Activated T-helper 9 cell treated with anti-CD3 and anti-CD28 coated beads, Interleukin-2, amount 50 U/mL, for 16 hours (primary cell): Measurements from ENCODE around the gene PRDM16.

Experiments
- DNase-seq: peaks from one replicate; pipeline ENCODE4 v3.0.0-alpha.2; 2020; ENCODE audit warnings: low read depth

Gene PRDM16

DNA sequence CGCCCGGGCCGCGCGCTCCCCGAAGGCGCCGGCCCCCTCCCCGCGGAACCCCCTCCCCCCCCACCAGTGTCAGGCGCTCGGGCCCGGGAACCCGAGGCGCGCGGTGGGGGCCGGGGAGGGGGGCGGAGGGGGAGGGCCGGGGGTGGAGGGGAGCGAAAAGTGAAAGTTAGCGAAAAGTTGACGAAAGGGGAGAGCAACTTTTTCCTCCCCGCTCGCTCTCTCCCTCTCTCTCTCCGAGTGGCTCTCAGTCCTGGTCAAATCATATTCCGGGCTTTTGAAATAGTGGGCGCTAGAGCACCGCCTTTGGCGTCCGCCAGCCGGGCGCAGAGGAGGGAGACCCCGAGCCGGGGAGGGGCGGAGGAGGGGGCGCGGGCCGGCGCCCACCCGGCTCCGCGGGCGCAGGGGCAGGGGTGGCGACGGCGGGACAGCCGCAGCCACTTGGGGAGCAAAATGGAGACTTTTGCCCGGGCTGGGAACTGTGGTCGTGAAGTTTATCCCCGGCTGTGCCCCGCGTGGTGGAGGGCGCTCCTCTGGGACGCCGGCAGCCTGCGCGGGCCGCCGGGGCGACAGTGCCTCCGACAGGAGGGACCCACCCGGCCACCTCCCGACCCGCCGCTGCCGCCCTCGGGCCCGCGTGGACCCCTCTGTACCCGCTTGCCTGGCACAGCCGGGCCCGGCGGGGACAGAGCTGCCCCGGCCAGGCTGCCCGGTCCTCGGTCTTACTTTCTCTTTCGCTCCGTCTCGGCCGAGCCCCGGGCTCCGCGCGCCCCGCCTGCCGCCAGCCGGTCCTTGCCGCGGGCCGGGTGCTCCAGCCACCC lies 697 bp downstream of the PRDM16 start:
- DNase-seq, result no peak

DNA sequence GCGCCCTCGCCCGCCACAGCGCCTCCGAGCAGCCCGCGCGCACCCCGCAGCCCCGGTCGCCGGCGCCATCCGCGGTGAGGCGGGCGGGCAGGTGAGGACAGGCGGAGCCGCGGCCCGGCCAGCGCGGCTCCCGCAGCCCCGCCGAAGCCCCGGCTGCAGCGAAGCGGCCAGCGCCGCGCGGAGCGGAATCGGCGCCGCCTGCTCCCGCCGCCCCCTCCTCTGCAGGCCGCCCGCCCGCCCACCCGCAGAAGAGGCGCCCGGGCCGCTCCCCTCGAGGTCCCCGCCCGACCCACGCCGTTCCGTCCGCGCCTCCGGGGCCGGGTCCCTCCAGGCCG lies 1.3 kb downstream of the PRDM16 start:
- DNase-seq, result no peak

DNA sequence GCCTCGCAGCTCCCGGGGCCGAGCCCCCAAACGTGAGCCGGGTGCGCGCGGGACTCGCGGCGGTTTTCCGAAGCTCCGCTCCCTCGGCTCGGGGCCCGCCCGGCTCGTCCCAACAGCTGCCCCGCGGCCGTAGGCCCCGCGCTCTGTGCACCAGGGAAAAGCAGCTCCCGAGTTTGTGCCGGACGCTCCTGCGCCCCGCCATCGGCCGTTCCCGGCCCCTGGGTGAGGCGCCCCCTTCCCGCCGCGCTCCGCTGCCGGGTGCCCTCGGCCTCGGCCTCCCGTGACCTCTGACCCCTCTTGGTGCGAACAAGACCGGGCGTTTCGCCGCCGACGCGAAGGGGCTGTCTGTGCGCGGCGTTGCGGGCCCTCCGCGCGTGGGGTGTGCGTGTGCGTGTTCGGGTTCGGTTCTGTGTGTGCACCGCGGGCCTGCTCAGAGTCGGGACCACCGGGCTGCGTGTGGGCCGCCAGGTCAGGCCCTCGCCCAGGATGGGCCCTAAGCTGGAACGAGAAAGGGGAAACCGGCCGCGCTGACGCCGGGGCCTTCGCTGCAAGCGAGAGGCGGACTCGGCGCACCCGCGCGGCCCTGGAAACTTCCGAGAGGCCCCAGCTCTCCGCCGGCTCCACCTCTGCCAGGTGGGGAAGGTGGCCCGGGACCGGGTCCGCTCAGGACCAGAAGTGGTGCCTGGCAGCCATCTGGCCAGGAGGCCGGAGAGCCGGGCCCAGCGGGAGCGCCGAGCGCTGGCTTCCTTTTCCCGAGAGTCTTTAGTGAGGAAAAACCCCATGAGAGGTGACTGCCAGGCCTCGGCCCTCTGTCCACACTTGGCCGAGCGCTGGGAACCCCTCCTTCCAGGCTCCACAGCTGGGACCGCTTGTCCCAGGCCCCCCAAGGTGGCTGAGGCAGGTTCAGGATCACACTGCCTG lies 1.9 kb downstream of the PRDM16 start:
- no peak for DNase-seq

DNA sequence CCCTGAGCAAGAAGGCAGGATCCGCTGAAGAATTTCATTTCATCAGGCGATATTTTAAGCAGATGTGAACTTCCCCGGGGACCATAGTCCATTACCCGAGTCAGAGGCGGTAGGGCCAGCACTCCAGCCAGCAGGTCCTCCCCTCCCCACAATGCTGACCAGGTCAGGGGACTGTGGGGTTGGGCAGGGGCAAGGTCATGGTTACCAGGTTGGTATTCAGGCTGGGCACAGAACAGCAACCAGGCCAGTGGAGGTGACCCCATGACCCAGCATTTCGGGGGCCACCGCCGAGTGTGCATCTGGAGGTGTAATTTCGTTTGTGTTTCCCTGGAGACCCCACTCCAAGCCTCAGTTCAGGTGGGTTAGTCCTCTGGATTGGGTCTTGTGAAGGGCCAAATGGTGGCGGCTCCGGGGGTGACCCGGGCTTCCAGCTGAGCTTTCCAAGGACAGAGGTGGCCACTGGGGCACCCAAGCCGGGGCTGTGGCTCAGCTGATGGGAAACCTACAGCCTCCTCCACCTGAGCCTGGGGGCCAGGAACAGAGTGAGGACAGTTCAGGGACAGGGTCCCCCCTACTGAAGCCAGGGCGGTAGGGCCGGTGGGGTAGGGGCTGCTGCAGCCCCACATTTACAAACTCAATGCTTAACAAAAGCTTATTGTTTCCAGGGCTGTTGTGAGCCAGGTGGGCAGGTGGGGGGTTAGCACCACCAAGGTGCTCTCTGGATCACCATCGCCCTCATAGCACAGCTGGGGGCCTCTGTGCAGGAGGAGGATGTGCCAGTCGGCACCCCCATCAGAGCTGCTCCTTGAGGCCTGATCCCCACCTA lies 2.8 kb downstream of the PRDM16 start:
- DNase-seq, result no peak

DNA sequence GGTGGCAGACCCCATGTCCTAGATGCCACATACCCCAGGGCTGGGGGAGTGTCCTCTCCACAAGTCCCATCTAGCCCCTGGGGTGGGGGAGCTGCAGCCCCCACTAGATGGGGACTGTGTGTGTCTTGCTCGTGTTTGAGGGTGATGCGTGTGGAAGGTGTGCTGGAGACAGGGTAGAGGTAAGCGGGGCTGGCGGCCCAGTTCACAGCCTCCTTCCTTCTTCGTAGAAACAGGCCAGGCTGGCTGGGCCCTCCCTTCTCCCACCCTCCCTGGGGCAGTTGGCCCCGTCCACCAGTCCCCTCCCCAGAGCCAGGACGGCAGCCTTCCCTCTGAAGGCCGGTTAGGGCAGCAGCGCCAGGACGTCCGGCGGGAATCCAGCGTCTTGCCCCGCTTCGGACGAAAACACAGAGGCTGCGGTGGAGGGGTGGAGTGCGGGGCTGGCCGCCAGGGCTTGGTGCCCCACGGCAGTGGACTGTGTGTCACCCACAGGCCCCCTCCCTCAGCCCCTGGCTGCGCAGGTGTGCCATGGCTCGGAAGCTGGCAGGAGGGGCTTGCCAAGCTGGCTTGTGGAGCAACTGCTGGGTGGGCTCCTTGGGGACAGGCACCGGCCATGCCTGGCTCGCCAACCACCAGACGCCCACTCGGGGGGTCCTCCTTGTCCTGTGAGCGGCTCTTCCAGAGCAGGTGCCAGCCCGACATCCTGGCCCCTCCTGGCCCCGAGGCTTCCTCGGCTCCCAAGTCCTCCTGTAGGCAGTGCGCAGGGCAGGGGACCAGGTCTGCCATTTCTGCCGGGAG lies 3.6 kb downstream of the PRDM16 start:
- DNase-seq, result no peak

DNA sequence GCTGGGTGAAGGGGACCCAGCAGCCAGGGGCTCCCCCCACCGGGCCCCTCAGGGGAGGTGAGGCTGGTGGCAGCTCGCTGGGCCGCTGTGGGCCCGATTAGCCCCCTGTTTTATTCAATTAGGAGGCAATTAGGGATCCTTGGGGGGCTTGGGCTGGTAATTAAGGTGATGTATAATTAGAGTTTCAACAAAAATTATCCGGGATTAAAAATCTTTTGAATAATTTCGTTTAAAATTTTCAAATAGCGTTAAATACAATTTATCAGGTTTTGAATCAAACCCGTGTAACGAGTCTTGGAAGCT lies 4.1 kb downstream of the PRDM16 start:
- DNase-seq, result no peak

DNA sequence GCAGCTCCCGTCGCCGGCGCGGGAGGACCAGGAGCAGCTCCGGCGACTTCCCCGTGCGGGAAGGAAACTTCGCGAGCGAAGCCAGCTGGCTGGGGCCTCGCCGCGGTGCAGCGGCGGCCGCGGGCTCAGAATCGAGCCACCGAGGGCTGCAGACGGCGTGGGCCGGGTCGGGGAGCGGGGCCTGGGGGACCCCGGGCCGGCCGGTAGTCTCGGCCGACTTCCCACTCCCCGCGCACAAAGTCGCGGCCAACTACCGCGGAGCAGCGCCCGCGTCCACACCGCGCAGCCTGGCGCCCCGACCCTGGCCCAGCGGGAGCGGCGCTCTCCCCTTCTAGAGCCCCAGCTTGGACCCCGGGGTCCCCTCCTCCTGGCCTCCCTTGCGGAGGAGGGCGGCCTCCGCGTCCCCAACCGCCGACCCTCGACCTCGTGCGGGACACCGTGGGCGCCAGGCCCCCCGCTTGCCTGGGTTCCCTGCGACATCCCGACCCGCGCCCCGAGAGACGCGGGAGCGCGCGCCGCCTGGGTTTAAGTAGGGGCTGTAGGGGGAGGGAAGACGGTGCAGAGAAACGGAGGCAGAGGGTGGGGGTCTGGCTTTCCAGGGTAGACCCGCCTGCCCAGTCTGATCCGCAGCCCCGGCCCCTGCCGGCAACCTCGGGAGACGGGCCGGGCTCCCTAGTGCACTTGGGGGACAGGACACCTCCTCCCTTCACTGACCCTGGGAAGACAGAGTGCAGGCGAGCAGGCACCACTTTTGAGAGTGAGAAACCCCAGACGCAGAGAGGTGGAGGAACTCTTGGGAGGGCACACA lies 4.7 kb downstream of the PRDM16 start:
- DNase-seq, result no peak

DNA sequence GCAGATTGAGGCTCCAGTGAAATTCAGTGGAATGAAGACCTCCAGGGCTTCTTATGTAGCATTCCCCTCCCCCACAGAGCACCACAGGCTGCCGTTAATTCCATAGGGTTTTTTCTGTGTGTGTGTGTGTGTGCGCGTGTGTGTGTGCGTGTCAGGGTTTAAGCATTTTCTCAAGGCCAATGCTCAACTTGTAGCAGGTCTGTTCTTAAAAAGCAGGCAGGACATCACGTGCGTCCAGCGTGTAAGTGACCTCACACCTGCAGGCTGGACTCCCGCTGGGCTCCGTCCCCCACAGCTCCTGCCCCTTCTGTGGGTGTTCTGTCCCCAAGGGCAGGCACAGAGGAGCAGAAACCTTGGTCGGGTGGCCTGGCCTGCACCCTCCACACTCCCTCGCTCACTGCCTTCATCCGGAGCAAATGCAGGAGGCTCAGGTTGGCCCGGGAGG lies 5.3 kb downstream of the PRDM16 start:
- DNase-seq, result no peak

DNA sequence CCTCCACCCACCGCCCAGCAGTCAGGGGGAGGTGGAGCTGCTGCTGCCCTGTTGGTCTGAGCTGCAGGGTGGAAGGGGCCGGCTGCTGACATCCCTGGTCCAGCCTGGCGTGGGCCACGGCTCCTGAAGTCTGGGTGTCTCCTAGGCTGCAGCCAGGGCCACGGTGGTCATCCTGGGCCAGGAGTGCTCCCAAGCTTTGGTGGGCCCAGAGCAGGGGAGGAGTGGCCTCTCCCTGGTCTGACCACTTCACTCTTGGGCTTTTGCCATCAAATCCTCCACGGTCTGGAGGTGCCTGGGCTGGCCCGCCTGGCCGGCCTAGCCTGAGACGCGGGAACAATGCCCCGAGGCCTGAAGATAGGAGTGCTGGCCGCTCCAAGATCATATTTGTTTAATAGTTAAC lies 5.8 kb downstream of the PRDM16 start:
- no peak for DNase-seq

DNA sequence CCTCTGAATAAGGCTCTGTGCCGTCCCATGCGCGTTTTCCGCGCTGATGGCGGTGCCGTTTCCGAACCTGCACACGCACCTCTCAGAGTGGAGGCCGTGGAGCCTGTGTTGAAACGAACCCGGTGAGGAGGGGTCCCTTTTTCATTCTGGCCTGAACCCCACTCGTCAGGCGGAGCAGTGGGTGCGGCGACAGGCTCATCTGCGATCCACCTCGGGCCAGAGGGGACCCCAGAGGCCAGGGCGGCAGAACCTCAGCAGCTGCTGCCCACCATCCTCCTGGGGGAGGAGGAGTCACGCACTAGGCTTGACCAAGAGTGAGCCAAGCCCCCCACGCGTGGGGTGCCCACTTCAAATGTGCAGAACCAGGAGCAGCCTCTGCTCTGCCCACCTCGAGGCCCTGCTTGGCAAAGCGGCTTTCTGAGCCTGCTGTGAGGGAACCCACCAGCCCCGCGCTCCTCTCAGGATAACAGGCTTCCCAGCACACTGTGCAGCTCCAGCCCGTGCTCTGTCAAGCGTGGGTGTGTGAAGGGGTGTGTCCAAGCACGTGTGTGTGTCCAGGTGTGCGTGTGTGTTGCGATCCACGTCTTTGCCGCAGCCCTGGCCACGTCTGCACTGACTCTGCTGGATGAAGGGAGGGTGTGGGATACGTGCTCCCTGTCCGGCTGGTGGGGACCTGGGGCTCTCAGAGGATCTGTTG lies 6.8 kb downstream of the PRDM16 start:
- no peak for DNase-seq

DNA sequence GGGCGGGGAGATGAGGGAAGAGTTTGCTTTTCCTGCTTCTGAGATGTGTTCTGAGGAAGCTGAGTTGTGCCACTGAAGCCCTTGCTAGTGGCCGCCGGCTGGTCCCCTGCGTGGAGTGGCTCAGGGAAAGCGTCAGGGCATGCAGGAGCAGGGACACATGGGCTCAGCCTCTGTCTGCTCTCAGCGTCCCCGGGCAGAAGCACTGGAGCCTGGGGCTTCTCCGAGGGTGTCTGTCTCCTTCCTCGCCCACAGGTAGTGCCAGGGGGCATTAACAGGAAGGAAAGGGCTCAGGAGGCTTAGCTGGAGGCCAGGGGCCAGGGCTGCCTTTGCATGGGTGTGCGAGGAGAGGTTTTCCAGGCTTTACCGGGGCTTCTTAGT lies 7.3 kb downstream of the PRDM16 start:
- no peak for DNase-seq

DNA sequence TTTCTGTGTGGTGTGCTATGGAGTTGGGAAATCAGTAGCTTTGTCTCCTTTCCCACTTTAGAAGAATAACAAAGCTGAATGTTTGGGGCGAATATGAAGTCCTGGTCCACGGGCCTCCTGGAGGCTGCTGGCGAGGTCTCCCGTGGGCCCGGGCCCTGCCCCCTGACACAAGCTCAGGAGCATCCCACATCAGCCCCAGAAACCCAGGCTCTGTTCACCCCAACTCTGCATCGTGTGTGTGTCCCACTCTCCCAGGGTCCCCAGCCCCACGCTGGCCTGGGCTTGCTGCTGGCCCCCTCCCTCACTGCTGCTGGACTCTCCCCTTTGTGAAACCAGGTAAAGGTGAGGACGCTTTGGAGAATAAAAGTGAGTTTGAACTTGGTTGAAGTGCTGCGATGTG lies 8.1 kb downstream of the PRDM16 start:
- no peak for DNase-seq

DNA sequence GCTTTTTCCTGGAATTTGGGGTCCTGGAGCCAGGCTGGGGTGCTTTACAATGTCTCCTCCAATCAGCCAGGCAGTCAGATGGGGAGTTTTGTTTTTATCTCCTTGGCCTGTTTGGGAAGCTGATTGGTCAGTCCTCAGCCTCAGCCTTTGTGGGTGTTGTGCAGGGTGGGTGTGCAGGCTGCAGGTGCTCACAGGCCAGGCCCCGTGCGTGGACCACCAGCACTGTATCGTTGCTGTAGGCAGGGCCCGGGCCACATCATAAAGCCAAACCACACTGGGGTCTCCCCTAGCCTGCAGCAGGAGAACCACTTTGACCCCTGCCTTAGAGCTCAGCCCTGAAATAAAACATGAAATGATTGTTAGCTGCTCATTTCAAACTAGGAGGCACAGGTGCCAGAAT lies 8.6 kb downstream of the PRDM16 start:
- no peak for DNase-seq

DNA sequence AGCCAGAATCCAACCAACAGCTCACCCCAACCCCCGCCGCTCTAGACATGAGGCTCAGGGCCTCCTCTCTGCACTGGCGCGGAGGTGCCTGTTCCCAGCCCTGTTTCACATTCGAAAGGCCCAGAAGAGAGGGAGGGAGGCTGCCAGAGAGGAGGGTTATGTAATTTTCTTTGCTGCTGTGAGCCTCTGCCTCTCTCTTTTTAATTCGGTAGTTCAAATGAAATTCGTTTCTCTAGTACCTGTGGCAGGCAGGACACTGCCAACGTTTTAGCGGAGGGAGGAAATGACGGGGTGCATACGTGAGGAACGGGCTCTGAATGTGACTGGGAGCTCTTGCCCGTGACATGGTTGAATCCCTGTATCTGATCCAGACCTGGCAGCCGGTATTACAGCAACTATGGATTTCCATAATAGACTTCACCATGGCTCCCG lies 9.4 kb downstream of the PRDM16 start:
- no peak for DNase-seq

DNA sequence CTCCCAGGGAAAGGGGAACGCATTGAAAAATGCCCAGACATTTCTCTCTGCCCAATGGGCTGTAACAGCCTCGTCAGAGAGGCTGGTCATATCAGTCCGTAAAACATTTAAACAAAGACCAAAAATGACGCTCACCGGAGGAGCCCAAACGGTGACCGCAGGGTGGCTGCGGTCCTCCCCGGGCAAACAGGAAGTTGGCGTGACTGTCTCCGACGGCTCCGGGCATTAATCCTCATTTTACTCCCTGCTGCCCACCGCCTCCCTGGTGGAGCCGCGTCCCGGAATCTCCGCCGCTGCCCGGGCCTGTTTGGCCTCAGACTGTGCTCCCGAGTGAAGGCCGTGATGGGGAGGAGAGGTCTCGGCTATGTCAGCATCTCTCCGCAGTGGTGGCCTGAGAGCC lies 9.9 kb downstream of the PRDM16 start:
- no peak for DNase-seq

DNA sequence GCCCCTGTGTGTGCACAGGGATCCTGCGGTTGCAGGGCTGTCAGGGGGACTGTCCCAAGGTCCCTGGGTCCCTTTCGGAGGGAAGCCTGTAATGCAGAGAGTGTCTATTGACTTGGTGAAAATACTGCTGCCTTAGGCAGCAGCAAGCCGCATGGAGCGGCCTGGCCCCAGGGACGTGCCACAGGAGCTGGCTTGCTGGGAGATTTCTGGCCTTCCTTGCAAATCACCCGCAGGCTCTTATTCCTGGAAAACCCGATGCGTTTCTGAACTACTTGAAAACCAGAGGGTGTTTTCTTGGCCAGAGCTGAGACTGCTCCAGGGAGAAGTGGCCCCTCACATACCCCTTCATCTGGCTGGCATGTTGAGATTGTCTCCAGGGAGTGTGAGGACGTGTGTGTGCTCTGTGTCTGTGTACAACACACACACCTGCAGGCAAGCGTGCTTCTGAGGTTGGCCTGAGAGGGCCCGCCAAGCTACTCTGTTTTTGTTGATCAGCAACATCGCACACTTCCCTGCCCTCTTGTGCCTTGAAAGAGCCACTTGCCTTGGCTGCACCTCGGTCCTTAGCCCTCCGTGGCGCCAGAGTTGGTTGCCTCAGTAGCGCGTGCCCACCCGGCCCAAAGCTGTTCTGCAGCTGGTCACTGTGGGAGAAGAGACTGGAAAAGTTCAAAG lies 10.5 kb downstream of the PRDM16 start:
- no peak for DNase-seq

DNA sequence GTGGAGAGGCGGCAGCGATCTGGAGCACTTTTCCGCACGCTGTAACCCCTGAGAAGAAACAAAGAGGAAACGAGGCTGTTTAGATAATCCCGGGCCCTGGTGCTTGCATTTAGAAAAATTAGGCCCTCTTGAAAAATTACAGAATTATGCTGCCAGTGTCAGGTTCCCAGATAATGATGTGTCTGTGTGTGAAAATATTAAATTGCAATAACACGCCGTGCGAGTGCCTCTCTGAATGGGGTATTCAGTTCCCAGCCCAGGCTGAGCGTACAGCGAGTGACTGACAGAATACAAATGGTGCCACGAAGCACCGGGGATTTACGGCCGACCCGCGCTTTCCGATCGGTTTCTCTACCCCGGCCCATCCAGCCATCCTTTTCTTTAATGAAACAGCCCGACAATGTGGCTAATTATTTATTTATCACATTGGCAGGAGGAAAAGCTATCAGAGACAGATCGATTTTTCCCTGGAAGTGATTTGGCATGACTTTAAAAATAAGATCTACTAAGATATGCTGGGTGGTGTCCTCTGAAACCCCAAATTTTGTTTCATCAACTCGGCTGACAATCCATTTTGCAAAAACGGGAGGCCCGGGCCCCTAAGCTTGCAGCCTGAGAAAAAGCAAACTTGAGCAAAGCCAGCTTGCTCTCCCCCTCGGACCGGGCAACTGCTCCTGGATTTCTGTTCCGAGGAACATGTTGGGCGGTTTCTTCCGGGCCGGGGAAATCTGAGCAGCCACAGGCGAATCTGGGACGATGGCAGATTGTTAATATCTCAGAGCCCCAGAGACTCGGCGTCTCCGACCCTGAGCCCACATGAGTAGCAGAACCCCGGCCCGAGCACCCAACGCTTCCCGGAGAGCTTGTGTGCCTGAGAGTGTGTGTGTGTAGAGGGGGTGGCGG lies 11.3 kb downstream of the PRDM16 start:
- DNase-seq, result no peak

DNA sequence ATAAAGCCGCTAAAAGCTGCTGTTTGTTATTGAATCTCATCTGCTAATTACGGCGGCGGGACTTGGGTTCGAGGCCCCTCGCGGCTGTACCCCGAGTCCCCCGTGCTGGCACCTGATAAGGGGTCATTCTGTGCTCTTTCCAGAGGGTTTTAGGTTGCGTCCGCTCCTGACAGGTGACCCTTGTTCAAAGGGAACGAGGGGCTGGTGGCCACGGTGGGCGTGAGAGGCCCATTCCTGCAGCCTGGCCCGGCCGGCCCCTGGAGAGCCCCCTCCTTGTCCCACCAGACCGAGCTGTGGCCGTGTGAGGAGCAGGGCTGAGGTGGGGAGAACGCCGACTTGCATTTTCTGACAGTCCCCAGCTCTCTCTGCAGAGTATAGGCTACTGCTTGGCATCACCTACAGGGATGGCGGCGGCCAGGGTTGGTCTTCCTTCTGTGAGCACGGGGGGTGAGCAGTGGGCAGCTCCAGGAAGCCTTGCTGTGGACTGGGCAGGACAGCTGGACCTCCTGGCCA lies 12.2 kb downstream of the PRDM16 start:
- DNase-seq, result no peak
